Upper lobe of right lung (tissue), 1 donor: ENCODE data around the gene FFAR1. TPM values are rescaled to one million over a fixed set of nuclear protein-coding genes. Genes with fewer than 3 reads are reported as not detected.
A peak's percentile ranks its signal among the peaks of the same experiment; 100 is the strongest.

Experiments
- ATAC-seq: fragments of 200-7000 bp; cut with Tn5 transposase; one replicate; pipeline ENCODE4 v1.9.1; 2020; ENCODE audit warnings: mild to moderate bottlenecking, moderate library complexity
- DNase-seq: peaks from one replicate; pipeline ENCODE4 v3.0.0-alpha.2; 2020
- H3K27ac ChIP-seq: fragments of 200-600 bp; one replicate; pipeline ENCODE4 v1.8.0; 2022
- H3K27me3 ChIP-seq: fragments of 200-600 bp; one replicate; pipeline ENCODE4 v1.8.0; 2022; ENCODE audit warnings: mild to moderate bottlenecking
- H3K36me3 ChIP-seq: fragments of 200-600 bp; one replicate; pipeline ENCODE4 v1.8.0; 2022
- H3K4me1 ChIP-seq: fragments of 200-600 bp; one replicate; pipeline ENCODE4 v1.8.0; 2022
- H3K4me3 ChIP-seq: fragments of 200-600 bp; one replicate; pipeline ENCODE4 v1.8.0; 2022; ENCODE audit warnings: mild to moderate bottlenecking
- H3K9me3 ChIP-seq: fragments of 200-600 bp; one replicate; pipeline ENCODE4 v1.8.0; 2022
- intact Hi-C: fragments of 100-400 bp; cut with DNase I; formaldehyde crosslinking; loops from one replicate; pipeline ENCODE4 v1.11.0; 2022
- total RNA-seq: library from RNA; stranded (reverse); fragmentation: NEBNext Ultra II Directional; extraction: Animal tissue kit (Norgen Biotek cat#: 25700); gene quantifications from one replicate; pipeline ENCODE4 v1.2.1, GENCODE V29; 2021
- TF ChIP-seq, protein P1 (sequence below): fragments of 200-600 bp; IDR thresholded peaks from one replicate; pipeline ENCODE4 v1.8.0; 2022; ENCODE audit warnings: antibody characterized with exemption
- donor health status: DM: no; HTN: yes; CAD: no; lungs with severe emphysema.

FFAR1 gene
- total RNA-seq, 1 donor from 2014 or later, result not detected

- Histone ChIP-seq H3K4me3 (no peak overlapping the region), H3K27me3 (no peaks in the 10 kb centered on the region), H3K9me3 (no peaks in the 10 kb centered on the region), H3K4me1 (peaks cover 13% of the 10 kb centered on the region), H3K36me3 (no peaks in the 10 kb centered on the region), H3K27ac (no peak overlapping the region)
- TF ChIP-seq, protein P1, sequence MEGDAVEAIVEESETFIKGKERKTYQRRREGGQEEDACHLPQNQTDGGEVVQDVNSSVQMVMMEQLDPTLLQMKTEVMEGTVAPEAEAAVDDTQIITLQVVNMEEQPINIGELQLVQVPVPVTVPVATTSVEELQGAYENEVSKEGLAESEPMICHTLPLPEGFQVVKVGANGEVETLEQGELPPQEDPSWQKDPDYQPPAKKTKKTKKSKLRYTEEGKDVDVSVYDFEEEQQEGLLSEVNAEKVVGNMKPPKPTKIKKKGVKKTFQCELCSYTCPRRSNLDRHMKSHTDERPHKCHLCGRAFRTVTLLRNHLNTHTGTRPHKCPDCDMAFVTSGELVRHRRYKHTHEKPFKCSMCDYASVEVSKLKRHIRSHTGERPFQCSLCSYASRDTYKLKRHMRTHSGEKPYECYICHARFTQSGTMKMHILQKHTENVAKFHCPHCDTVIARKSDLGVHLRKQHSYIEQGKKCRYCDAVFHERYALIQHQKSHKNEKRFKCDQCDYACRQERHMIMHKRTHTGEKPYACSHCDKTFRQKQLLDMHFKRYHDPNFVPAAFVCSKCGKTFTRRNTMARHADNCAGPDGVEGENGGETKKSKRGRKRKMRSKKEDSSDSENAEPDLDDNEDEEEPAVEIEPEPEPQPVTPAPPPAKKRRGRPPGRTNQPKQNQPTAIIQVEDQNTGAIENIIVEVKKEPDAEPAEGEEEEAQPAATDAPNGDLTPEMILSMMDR, result no peak
- ATAC-seq (no peak), DNase-seq (no peak)
- intact Hi-C loops, result no loop called here
Observed at GRCh38 chr19:35315883-35316282, 31.8 kb upstream of the FFAR1 start.

- H3K4me3 ChIP-seq, result no peak overlapping the region
- ATAC-seq (no peak), DNase-seq (no peak)
- H3K27me3 ChIP-seq, result no peaks in the 10 kb centered on the region
- H3K9me3 ChIP-seq, result no peaks in the 10 kb centered on the region
- peaks cover 13% of the 10 kb centered on the region for H3K4me1 ChIP-seq
- intact Hi-C loops, result no loop called here
- TF ChIP-seq, protein P1, result no peak
- no peak overlapping the region for H3K27ac ChIP-seq
- no peaks in the 10 kb centered on the region for H3K36me3 ChIP-seq
Observed at GRCh38 chr19:35316560-35316959, 31.1 kb upstream of the FFAR1 start.

GRCh38 chr19:35317464-35318043 lies 30.1 kb upstream of the FFAR1 start:
- Histone ChIP-seq H3K36me3 (no peaks in the 10 kb centered on the region), H3K27ac (peak overlapping the region; percentile 26), H3K9me3 (no peaks in the 10 kb centered on the region), H3K4me1 (peaks cover 13% of the 10 kb centered on the region), H3K4me3 (no peak overlapping the region), H3K27me3 (no peaks in the 10 kb centered on the region)
- TF ChIP-seq, protein P1, result no peak
- DNase-seq, result no peak
- intact Hi-C loops, result no loop called here
- peak; percentile 64 for ATAC-seq

GRCh38 chr19:35318679-35319448 lies 28.8 kb upstream of the FFAR1 start:
- TF ChIP-seq, protein P1, result no peak
- ATAC-seq (peak; percentile 84), DNase-seq (peak; percentile 84)
- Histone ChIP-seq H3K27me3 (no peaks in the 10 kb centered on the region), H3K36me3 (no peaks in the 10 kb centered on the region), H3K4me3 (no peak overlapping the region), H3K4me1 (peaks cover 13% of the 10 kb centered on the region), H3K27ac (peak overlapping the region; percentile 60), H3K9me3 (no peaks in the 10 kb centered on the region)
- intact Hi-C loops, result no loop called here

DNA sequence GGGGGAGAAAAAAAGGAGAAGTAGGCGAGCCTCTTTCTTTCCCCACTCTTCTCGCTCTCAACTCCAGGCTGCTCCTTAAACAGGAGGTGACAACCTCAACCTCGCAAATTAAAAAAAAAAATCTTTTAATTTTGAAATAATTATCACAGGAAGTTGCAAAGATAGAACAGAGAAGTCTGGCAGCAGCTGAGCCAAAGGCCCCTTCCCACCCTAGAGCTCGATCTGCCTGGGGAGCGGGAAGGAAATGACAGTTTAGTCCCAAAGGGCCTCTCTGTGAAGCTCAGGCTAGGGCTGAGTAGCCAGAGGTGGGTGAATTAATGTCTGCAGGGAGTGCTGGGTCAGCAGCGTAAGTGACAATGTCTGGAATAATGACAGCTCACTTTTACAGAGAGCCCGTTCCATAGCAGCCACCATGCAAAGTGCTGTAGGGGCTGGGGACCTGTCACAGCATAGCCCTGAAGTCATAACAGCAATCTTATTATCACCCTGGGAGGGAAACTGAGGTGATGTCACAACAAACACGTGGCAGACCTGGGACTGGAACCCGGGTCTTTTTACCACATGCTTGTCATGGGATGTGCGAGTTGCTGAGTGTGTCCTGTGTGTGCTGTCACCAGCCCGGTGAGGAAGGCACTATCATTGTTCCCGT lies 27.5 kb upstream of the FFAR1 start:
- peak; percentile 3 for ATAC-seq
- DNase-seq, result no peak
- no peaks in the 10 kb centered on the region for H3K36me3 ChIP-seq

More for the DNA sequence above, 27.5 kb upstream of the FFAR1 start:
- Histone ChIP-seq H3K9me3 (no peaks in the 10 kb centered on the region), H3K27ac (peak overlapping the region; percentile 60), H3K4me1 (peaks cover 13% of the 10 kb centered on the region), H3K27me3 (no peaks in the 10 kb centered on the region), H3K4me3 (no peak overlapping the region)
- intact Hi-C loops, result no loop called here
- TF ChIP-seq, protein P1, result no peak
